Karpas-422 (cell line): ENCODE measurements around the gene NPIPA2. TPM values are rescaled to one million over a fixed set of nuclear protein-coding genes. Genes with fewer than 3 reads are reported as not detected.
"Not testable (repeated sequence)": the region's sequence is repeated elsewhere in the genome, so short reads cannot be mapped to it uniquely, and the experiment has no call there.

ENCODE experiments used
- DNase-seq: peaks from one replicate; pipeline ENCODE4 v3.0.0-alpha.2; 2015
- H2AFZ ChIP-seq: fragments of 200-600 bp; sonication (generic); 2 replicates; pipeline ENCODE4 v1.6.1; 2014; ENCODE audit warnings: antibody characterized with exemption, low read length, mixed read lengths
- H3K27ac ChIP-seq: fragments of 200-600 bp; sonication (generic); 2 replicates; pipeline ENCODE4 v1.5.1; 2014; ENCODE audit warnings: mild to moderate bottlenecking, low read length, moderate library complexity
- H3K27me3 ChIP-seq: fragments of 200-600 bp; sonication (generic); 2 replicates; pipeline ENCODE4 v1.6.1; 2014; ENCODE audit warnings: low read length, mixed read lengths
- H3K36me3 ChIP-seq: fragments of 200-600 bp; sonication (generic); 2 replicates; pipeline ENCODE4 v1.6.1; 2014; ENCODE audit warnings: low read length, mixed read lengths; ENCODE audit not compliant: insufficient read depth
- H3K4me1 ChIP-seq: fragments of 200-600 bp; sonication (generic); 2 replicates; pipeline ENCODE4 v1.6.1; 2014; ENCODE audit warnings: mild to moderate bottlenecking, low read length, mixed read lengths
- H3K4me2 ChIP-seq: fragments of 200-600 bp; sonication (generic); 2 replicates; pipeline ENCODE4 v1.6.1; 2014; ENCODE audit warnings: low read length, low read depth, mild to moderate bottlenecking; ENCODE audit not compliant: poor library complexity, severe bottlenecking
- H3K4me3 ChIP-seq: fragments of 200-600 bp; sonication (generic); 2 replicates; pipeline ENCODE4 v1.5.1; 2014; ENCODE audit warnings: mild to moderate bottlenecking, antibody characterized with exemption, low read length, mixed read lengths
- H3K79me2 ChIP-seq: fragments of 200-600 bp; sonication (generic); 2 replicates; pipeline ENCODE4 v1.6.1; 2014; ENCODE audit warnings: mild to moderate bottlenecking, low read length, mixed read lengths
- H3K9ac ChIP-seq: fragments of 200-600 bp; sonication (generic); 2 replicates; pipeline ENCODE4 v1.6.0; 2014; ENCODE audit warnings: low read length
- H3K9me2 ChIP-seq: fragments of 200-600 bp; sonication (generic), shearing (Covaris generic); replicated peaks from 2 replicates; pipeline ENCODE4 v1.6.0; 2014; ENCODE audit warnings: mild to moderate bottlenecking, low read length, moderate library complexity; ENCODE audit not compliant: insufficient read depth
- H3K9me3 ChIP-seq: fragments of 300-700, 200-600 bp; sonication (generic); 2 replicates; pipeline ENCODE4 v1.6.1; 2014; ENCODE audit warnings: low read length, mixed read lengths
- H4K20me1 ChIP-seq: fragments of 200-600 bp; sonication (generic); 2 replicates; pipeline ENCODE4 v1.6.1; 2014; ENCODE audit warnings: mild to moderate bottlenecking, antibody characterized with exemption, low read length, low read depth; ENCODE audit not compliant: insufficient read depth
- total RNA-seq: library from RNA; depleted of rRNA; stranded (reverse); fragments of >200 nt; shearing (Covaris generic); gene quantifications from 2 replicates; pipeline ENCODE4 v1.2.3, GENCODE V29; 2014; ENCODE audit warnings: low replicate concordance

NPIPA2 gene
- total RNA-seq, 1 experiment from 2014 or later, result not detected

DNA sequence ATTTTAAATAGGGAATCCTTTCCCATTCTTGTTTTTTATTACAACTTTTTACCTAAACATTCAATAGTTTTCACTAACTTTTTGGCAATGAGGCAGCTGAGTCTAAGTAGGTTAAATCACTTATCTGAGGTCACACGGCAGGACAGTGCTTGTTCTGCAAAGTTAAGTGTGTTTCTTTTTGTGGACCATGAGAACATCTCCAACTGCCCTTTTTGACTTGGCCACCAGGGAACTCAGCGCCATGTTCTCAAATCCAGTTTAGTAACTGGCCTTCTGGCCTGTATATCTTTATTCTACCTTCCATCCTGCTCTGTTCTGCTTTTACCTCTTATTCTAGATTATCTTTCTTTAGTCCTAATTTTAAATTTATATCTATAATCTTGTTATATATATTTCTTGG lies 31.3 kb downstream of the NPIPA2 start:
- not testable (repeated sequence) for H3K9ac ChIP-seq, DNase-seq, H4K20me1 ChIP-seq, H3K4me2 ChIP-seq, H3K36me3 ChIP-seq, H2AFZ ChIP-seq, H3K4me1 ChIP-seq, H3K27ac ChIP-seq, H3K79me2 ChIP-seq, H3K9me2 ChIP-seq, H3K4me3 ChIP-seq, H3K27me3 ChIP-seq, H3K9me3 ChIP-seq

DNA sequence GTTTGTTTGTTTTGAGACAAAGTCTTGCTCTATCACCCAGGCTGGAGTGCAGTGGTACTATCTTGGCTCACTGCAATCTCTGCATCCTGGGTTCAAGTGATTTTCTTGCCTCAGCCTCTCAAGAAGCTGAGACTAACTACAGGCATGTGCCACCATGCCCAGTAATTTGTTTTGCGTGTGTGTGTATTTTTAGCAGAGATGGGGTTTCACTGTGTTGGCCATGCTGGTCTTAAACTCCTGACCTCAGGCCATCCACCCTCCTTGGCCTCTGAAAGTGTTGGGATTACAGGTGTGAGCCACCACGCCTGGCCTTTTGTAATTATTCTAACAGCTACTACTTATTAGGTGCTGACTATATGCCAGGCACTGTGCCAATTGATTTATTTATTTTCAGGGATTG lies 33.3 kb downstream of the NPIPA2 start:
- not testable (repeated sequence) for H3K4me3 ChIP-seq, DNase-seq, H3K9ac ChIP-seq, H3K9me2 ChIP-seq, H3K27ac ChIP-seq, H3K4me1 ChIP-seq, H3K36me3 ChIP-seq, H3K4me2 ChIP-seq, H3K79me2 ChIP-seq, H4K20me1 ChIP-seq, H2AFZ ChIP-seq, H3K27me3 ChIP-seq, H3K9me3 ChIP-seq

DNA sequence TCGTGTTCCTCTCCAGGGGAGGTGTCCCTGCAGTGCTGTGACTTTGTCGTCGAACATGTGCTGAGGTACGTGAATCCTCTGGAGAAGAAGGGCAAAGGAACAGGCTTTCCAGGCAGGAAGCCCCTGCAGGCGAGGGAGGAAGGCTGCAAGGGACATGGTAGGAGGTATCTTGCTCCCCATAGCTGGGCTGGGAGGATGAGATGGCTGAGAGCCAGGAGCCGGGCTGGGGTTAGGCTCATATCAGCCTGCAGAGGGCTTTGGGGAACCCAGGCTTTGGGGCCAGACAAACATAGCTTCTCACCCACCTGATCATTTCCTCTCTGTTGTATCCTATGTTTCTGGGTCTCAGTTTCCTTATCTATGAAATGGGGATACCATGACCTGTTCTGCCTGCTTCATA lies 34.4 kb downstream of the NPIPA2 start:
- H3K4me1 ChIP-seq, H3K9ac ChIP-seq, H3K4me2 ChIP-seq, H3K27me3 ChIP-seq, H4K20me1 ChIP-seq, H2AFZ ChIP-seq, H3K36me3 ChIP-seq, H3K79me2 ChIP-seq, H3K27ac ChIP-seq, H3K4me3 ChIP-seq, H3K9me2 ChIP-seq, H3K9me3 ChIP-seq, DNase-seq: not testable (repeated sequence)

DNA sequence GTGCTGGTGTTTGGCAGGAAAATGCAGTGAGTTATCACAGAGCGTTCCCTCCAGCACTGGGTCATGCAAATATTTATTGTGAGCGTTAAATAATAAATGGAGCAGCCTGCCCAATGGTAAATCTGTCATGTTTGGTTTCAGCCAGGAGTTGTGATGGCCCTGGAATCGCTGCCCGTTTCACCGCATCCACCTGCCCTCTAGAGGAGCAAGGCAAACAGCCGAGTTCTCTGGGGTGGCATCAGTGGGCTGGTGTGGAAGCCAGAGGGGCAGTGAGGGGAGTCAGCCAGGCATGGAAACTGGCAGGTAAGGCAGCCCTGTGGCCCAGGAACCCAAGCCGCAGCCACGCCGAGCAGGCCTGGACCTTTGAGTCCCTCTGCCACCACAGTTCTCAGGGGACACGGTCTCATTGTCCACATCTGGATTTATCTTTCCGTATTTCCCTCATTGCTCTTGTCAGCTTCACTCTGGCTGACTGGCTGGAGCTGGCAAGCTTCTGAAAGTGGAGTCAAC lies 37.1 kb downstream of the NPIPA2 start:
- H3K27ac ChIP-seq, H3K9ac ChIP-seq, H3K9me2 ChIP-seq, H3K27me3 ChIP-seq, H2AFZ ChIP-seq, H3K4me3 ChIP-seq, H3K4me2 ChIP-seq, H3K36me3 ChIP-seq, H3K79me2 ChIP-seq, H4K20me1 ChIP-seq, H3K4me1 ChIP-seq, DNase-seq, H3K9me3 ChIP-seq: not testable (repeated sequence)

DNA sequence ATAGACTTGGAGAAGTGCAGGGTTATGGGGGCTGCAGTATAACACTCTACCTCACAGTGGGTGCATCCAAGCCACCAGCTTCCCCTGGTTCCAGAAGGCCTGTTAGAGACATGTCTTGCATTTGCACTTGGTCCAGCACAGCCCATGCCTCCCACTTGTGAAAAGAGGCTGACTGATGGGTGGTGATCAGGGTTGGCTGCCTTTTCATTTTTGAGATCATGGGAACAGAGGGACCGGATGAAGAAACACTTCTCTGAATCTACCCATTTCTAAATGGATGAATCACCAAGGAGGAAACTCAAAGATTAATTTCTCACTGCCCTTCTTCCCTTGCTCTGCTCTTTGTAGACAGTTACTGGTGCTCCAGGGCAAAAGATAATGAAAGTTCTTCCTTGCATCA lies 43.8 kb downstream of the NPIPA2 start:
- not testable (repeated sequence) for H3K9me2 ChIP-seq

DNA sequence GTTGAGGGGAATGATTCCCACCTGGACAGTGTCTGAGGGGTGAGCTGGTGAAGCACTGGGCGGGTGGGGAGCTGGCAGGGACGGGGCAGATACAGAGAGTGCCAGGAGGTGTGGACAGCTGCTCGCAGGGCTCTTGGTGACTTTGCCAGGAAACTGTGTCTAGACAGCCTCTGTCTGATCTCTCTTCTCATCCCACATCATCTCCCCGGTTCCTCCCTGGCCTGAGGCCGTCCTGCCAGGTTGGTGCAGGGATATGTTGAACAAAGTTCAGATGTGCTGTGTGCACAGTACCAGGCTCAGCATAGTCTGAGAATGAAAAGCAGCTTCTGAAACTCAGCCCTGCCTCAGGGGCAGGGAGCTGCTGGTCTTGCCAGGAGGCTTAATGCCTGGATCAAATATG lies 47.2 kb downstream of the NPIPA2 start:
- H3K9ac ChIP-seq, H3K4me3 ChIP-seq, H3K4me2 ChIP-seq, H3K36me3 ChIP-seq, H2AFZ ChIP-seq, H4K20me1 ChIP-seq, H3K27ac ChIP-seq, H3K9me2 ChIP-seq, H3K27me3 ChIP-seq, H3K79me2 ChIP-seq, H3K4me1 ChIP-seq, DNase-seq, H3K9me3 ChIP-seq: not testable (repeated sequence)

More for the DNA sequence above, 43.8 kb downstream of the NPIPA2 start:
- not testable (repeated sequence) for H2AFZ ChIP-seq, H3K4me3 ChIP-seq, H3K27ac ChIP-seq, H3K27me3 ChIP-seq, H3K79me2 ChIP-seq, H3K4me2 ChIP-seq, H4K20me1 ChIP-seq, H3K36me3 ChIP-seq, H3K4me1 ChIP-seq, H3K9ac ChIP-seq, DNase-seq, H3K9me3 ChIP-seq

DNA sequence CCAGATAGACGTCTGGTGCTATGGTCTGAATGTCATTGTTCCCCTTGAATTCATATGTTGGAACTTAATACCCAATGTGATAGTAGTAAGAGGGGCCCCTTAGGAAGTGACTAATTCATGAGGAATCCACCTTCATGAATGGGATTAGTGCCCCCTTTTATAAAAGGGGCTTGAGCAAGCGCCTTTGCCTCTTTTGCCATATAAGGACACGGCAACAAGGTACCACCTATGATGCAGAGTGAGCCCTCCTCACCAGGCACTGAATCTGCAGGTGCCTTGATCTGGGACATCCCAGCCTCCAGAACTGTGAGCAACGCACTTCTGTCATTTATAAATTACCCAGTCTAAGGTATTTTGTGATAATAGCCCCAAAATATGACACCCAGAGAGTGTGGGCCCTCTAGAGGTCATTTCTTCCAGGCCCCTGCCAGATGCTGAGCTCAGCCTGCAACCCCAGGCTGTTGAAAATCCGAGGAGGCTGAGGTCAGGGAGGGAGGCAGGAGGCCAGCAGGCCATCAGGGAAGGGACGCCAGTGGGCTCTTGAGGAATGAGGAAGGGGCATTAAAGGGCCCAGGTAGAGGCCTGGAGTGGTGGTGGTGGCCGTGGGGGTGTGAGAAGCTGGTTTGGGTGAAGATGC lies 48.1 kb downstream of the NPIPA2 start:
- H3K79me2 ChIP-seq, DNase-seq, H2AFZ ChIP-seq, H3K4me3 ChIP-seq, H3K9me2 ChIP-seq, H3K4me1 ChIP-seq, H3K36me3 ChIP-seq, H3K9me3 ChIP-seq, H3K4me2 ChIP-seq, H3K27me3 ChIP-seq, H3K9ac ChIP-seq, H4K20me1 ChIP-seq, H3K27ac ChIP-seq: not testable (repeated sequence)

DNA sequence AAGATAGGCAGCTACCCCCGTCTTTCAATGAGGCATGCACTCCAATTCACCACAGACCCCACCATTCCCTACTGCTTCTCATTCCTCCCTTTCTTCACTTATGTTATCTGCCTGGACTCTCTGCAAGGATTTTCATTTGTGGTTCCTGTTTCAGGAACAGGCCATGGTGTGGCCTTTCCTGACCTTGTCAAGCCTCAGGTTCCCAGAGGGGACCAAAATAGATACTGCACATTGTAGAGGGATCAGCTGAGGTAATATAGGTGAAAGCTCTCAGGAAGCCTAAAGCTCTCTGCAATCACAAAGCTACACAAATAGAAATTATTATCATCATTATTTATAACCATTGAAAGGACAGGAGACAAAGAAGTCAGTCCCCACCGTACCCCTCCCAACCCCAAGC lies 50.6 kb downstream of the NPIPA2 start:
- H3K9ac ChIP-seq, H3K9me2 ChIP-seq, H3K79me2 ChIP-seq, H2AFZ ChIP-seq, H3K4me1 ChIP-seq, H3K4me3 ChIP-seq, DNase-seq, H3K27me3 ChIP-seq, H3K27ac ChIP-seq, H3K9me3 ChIP-seq, H4K20me1 ChIP-seq, H3K36me3 ChIP-seq, H3K4me2 ChIP-seq: not testable (repeated sequence)

DNA sequence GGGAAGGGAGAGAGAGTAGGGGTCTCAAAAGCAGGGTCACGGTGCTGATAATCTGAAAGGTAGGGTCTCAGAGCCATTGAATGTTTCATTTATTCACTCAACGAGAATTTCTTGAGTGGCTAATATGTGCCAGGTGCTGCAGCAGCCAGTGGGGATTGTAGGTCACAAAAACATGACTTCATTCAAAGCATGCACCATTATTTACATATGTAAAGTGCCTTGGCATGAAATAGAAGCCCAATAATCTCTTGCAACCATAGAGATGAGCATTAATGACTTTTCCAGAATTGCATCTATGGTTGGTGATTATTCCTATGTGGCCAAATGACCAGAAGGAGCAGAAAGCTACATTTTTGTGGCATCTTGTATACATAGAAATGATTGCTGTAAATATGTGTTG lies 55.2 kb downstream of the NPIPA2 start:
- not testable (repeated sequence) for H3K9me3 ChIP-seq, H4K20me1 ChIP-seq, DNase-seq, H3K36me3 ChIP-seq, H3K4me2 ChIP-seq, H3K79me2 ChIP-seq, H3K27ac ChIP-seq, H3K27me3 ChIP-seq, H2AFZ ChIP-seq, H3K9ac ChIP-seq, H3K9me2 ChIP-seq, H3K4me1 ChIP-seq, H3K4me3 ChIP-seq
